ENCODE data around the gene TIGD2.

TIGD2 gene

GRCh38 chr4:89110541-89110985 lies 770 bp upstream of the TIGD2 start:
- Histone ChIP-seq H3K4me1 (ENCODE audit: control insufficient read depth in 2 of 2, insufficient read depth in 1 of 2, low read depth in 1 of 2, low read length in 2 of 2) (peaks cover 6 to 7% of the 10 kb centered on the region in 2 donors), H3K14ac (ENCODE audit: low read length) (peak overlapping the region; percentile 91), H3K79me1 (ENCODE audit: low read depth, low read length) (peaks cover 3% of the 10 kb centered on the region), H3K18ac (ENCODE audit: low read length) (peak overlapping the region; percentile 96), H3K4me2 (ENCODE audit: insufficient read depth, low read length, poor library complexity, severe bottlenecking) (peak overlapping the region; percentile 97), H3K27me3 (ENCODE audit: control insufficient read depth in 3 of 3, insufficient read depth in 3 of 3, low read depth in 1 of 3, low read length in 3 of 3) (peaks cover 0 to 29% (median 18%) of the 10 kb centered on the region in 3 experiments), H4K8ac (ENCODE audit: low read depth, low read length) (no peak overlapping the region), H3K4me3 (ENCODE audit: low read length in 2 of 2) (peak overlapping the region; percentile 71 to 88), H3K23ac (ENCODE audit: low read depth, low read length, poor library complexity) (peak overlapping the region; percentile 86), H4K91ac (ENCODE audit: low read depth, low read length, poor library complexity) (no peak overlapping the region), H3K36me3 (replicated peaks in 1 of 2; ENCODE audit: control insufficient read depth in 2 of 2, insufficient read depth in 2 of 2, low read length in 2 of 2) (peaks cover 2 to 26% of the 10 kb centered on the region in 2 donors), H2AFZ (ENCODE audit: low read length) (peak overlapping the region; percentile 99), H3K9me3 (replicated peaks in 1 of 2; ENCODE audit: control insufficient read depth in 2 of 2, insufficient read depth in 1 of 2, low read depth in 1 of 2, low read length in 2 of 2) (peaks cover 4 to 23% of the 10 kb centered on the region in 2 donors), H3K4ac (ENCODE audit: low read length) (no peak overlapping the region), H3K9ac (ENCODE audit: low read depth, low read length, poor library complexity) (peak overlapping the region; percentile 93), H2BK15ac (ENCODE audit: low read length) (peak overlapping the region; percentile 57), H2AK5ac (ENCODE audit: low read depth, low read length) (no peak overlapping the region), H3K27ac (replicated peaks; ENCODE audit: low read length) (no peak overlapping the region), H2BK5ac (ENCODE audit: low read length) (no peak overlapping the region), H2BK12ac (ENCODE audit: low read length) (no peak overlapping the region), H2BK120ac (ENCODE audit: low read depth, low read length) (peak overlapping the region; percentile 24)
- peak; percentile 9 for DNase-seq (ENCODE audit: low spot score)
- no CpG with 5 or more reads among the region's 30 CpGs for WGBS, 2 donors (ENCODE audit: extremely low coverage in 2 of 2, insufficient read length in 2 of 2, insufficient replicate concordance in 1 of 2)

GRCh38 chr4:89111833-89112563 lies 665 bp downstream of the TIGD2 start:
- peak overlapping the region; percentile 76 for H3K4me2 ChIP-seq (ENCODE audit: insufficient read depth, low read length, poor library complexity, severe bottlenecking)
- peak overlapping the region; percentile 100 for H2AFZ ChIP-seq (ENCODE audit: low read length)
- H2BK5ac ChIP-seq (ENCODE audit: low read length) = peak overlapping the region; percentile 63
- peaks cover 4 to 23% of the 10 kb centered on the region in 2 donors for H3K9me3 ChIP-seq (replicated peaks in 1 of 2; ENCODE audit: control insufficient read depth in 2 of 2, insufficient read depth in 1 of 2, low read depth in 1 of 2, low read length in 2 of 2)
- H3K27me3 ChIP-seq (ENCODE audit: control insufficient read depth in 3 of 3, insufficient read depth in 3 of 3, low read depth in 1 of 3, low read length in 3 of 3) = peaks cover 0 to 29% (median 18%) of the 10 kb centered on the region in 3 experiments
- H3K4me1 ChIP-seq (ENCODE audit: control insufficient read depth in 2 of 2, insufficient read depth in 1 of 2, low read depth in 1 of 2, low read length in 2 of 2) = peaks cover 6 to 7% of the 10 kb centered on the region in 2 donors
- no peak overlapping the region for H4K8ac ChIP-seq (ENCODE audit: low read depth, low read length)
- no peak overlapping the region for H2BK15ac ChIP-seq (ENCODE audit: low read length)
- H3K18ac ChIP-seq (ENCODE audit: low read length) = peak overlapping the region; percentile 100
- DNase-seq (ENCODE audit: low spot score) = no peak
- H3K14ac ChIP-seq (ENCODE audit: low read length) = no peak overlapping the region
- no CpG with 5 or more reads among the region's 15 CpGs for WGBS, 2 donors (ENCODE audit: extremely low coverage in 2 of 2, insufficient read length in 2 of 2, insufficient replicate concordance in 1 of 2)
- no peak overlapping the region for H3K4ac ChIP-seq (ENCODE audit: low read length)
- no peak overlapping the region for H2BK120ac ChIP-seq (ENCODE audit: low read depth, low read length)
- peaks cover 2 to 31% of the 10 kb centered on the region in 2 donors for H3K36me3 ChIP-seq (replicated peaks in 1 of 2; ENCODE audit: control insufficient read depth in 2 of 2, insufficient read depth in 2 of 2, low read length in 2 of 2)
- H2BK12ac ChIP-seq (ENCODE audit: low read length) = no peak overlapping the region
- peaks cover 3% of the 10 kb centered on the region for H3K79me1 ChIP-seq (ENCODE audit: low read depth, low read length)
- no peak overlapping the region for H2AK5ac ChIP-seq (ENCODE audit: low read depth, low read length)
- H3K4me3 ChIP-seq (ENCODE audit: low read length in 2 of 2) = peak overlapping the region; percentile 71 to 98
- no peak overlapping the region for H4K91ac ChIP-seq (ENCODE audit: low read depth, low read length, poor library complexity)
- no peak overlapping the region for H3K27ac ChIP-seq (replicated peaks; ENCODE audit: low read length)
- H3K9ac ChIP-seq (ENCODE audit: low read depth, low read length, poor library complexity) = peak overlapping the region; percentile 85
- H3K23ac ChIP-seq (ENCODE audit: low read depth, low read length, poor library complexity) = peak overlapping the region; percentile 92

GRCh38 chr4:89113415-89113814 lies 2.1 kb downstream of the TIGD2 start:
- Histone ChIP-seq H3K9me3 (replicated peaks in 1 of 2; ENCODE audit: control insufficient read depth in 2 of 2, insufficient read depth in 1 of 2, low read depth in 1 of 2, low read length in 2 of 2) (peaks cover 0 to 18% of the 10 kb centered on the region in 2 donors), H2BK5ac (ENCODE audit: low read length) (no peak overlapping the region), H4K91ac (ENCODE audit: low read depth, low read length, poor library complexity) (no peak overlapping the region), H3K23ac (ENCODE audit: low read depth, low read length, poor library complexity) (no peak overlapping the region), H2BK120ac (ENCODE audit: low read depth, low read length) (no peak overlapping the region), H3K9ac (ENCODE audit: low read depth, low read length, poor library complexity) (no peak overlapping the region), H3K4me2 (ENCODE audit: insufficient read depth, low read length, poor library complexity, severe bottlenecking) (no peak overlapping the region), H2AFZ (ENCODE audit: low read length) (no peak overlapping the region), H3K18ac (ENCODE audit: low read length) (no peak overlapping the region), H2BK12ac (ENCODE audit: low read length) (no peak overlapping the region), H3K14ac (ENCODE audit: low read length) (no peak overlapping the region), H3K4me1 (ENCODE audit: control insufficient read depth in 2 of 2, insufficient read depth in 1 of 2, low read depth in 1 of 2, low read length in 2 of 2) (peaks cover 6 to 7% of the 10 kb centered on the region in 2 donors), H4K8ac (ENCODE audit: low read depth, low read length) (no peak overlapping the region), H2BK15ac (ENCODE audit: low read length) (no peak overlapping the region), H3K27ac (replicated peaks; ENCODE audit: low read length) (no peak overlapping the region), H3K4ac (ENCODE audit: low read length) (no peak overlapping the region), H3K4me3 (ENCODE audit: low read length in 2 of 2) (no peak overlapping the region), H3K36me3 (replicated peaks in 1 of 2; ENCODE audit: control insufficient read depth in 2 of 2, insufficient read depth in 2 of 2, low read length in 2 of 2) (peaks cover 2 to 35% of the 10 kb centered on the region in 2 donors), H3K79me1 (ENCODE audit: low read depth, low read length) (peaks cover 3% of the 10 kb centered on the region), H2AK5ac (ENCODE audit: low read depth, low read length) (no peak overlapping the region), H3K27me3 (ENCODE audit: control insufficient read depth in 3 of 3, insufficient read depth in 3 of 3, low read depth in 1 of 3, low read length in 3 of 3) (peaks cover 0 to 25% (median 18%) of the 10 kb centered on the region in 3 experiments)
- WGBS, 2 donors (ENCODE audit: extremely low coverage in 2 of 2, insufficient read length in 2 of 2, insufficient replicate concordance in 1 of 2) = no CpG with 5 or more reads among the region's 2 CpGs
- DNase-seq (ENCODE audit: low spot score) = no peak

GRCh38 chr4:89114100-89114499 lies 2.8 kb downstream of the TIGD2 start:
- no peak overlapping the region for H3K23ac ChIP-seq (ENCODE audit: low read depth, low read length, poor library complexity)
- peaks cover 0 to 20% (median 16%) of the 10 kb centered on the region in 3 experiments for H3K27me3 ChIP-seq (ENCODE audit: control insufficient read depth in 3 of 3, insufficient read depth in 3 of 3, low read depth in 1 of 3, low read length in 3 of 3)
- no peak overlapping the region for H2BK15ac ChIP-seq (ENCODE audit: low read length)
- WGBS, 2 donors (ENCODE audit: extremely low coverage in 2 of 2, insufficient read length in 2 of 2, insufficient replicate concordance in 1 of 2) = no CpG with 5 or more reads among the region's 3 CpGs
- no peak overlapping the region for H4K8ac ChIP-seq (ENCODE audit: low read depth, low read length)
- H4K91ac ChIP-seq (ENCODE audit: low read depth, low read length, poor library complexity) = no peak overlapping the region
- H2BK5ac ChIP-seq (ENCODE audit: low read length) = no peak overlapping the region
- H3K36me3 ChIP-seq (replicated peaks in 1 of 2; ENCODE audit: control insufficient read depth in 2 of 2, insufficient read depth in 2 of 2, low read length in 2 of 2) = peaks cover 2 to 35% of the 10 kb centered on the region in 2 donors
- H3K4me1 ChIP-seq (ENCODE audit: control insufficient read depth in 2 of 2, insufficient read depth in 1 of 2, low read depth in 1 of 2, low read length in 2 of 2) = peaks cover 6 to 7% of the 10 kb centered on the region in 2 donors
- H3K18ac ChIP-seq (ENCODE audit: low read length) = no peak overlapping the region
- no peak overlapping the region for H3K4me2 ChIP-seq (ENCODE audit: insufficient read depth, low read length, poor library complexity, severe bottlenecking)
- no peak overlapping the region for H2BK120ac ChIP-seq (ENCODE audit: low read depth, low read length)
- H3K4ac ChIP-seq (ENCODE audit: low read length) = no peak overlapping the region
- H2AFZ ChIP-seq (ENCODE audit: low read length) = no peak overlapping the region
- H3K14ac ChIP-seq (ENCODE audit: low read length) = no peak overlapping the region
- H3K4me3 ChIP-seq (ENCODE audit: low read length in 2 of 2) = no peak overlapping the region
- H3K9ac ChIP-seq (ENCODE audit: low read depth, low read length, poor library complexity) = no peak overlapping the region
- no peak for DNase-seq (ENCODE audit: low spot score)
- no peak overlapping the region for H2BK12ac ChIP-seq (ENCODE audit: low read length)
- peaks cover 0 to 16% of the 10 kb centered on the region in 2 donors for H3K9me3 ChIP-seq (replicated peaks in 1 of 2; ENCODE audit: control insufficient read depth in 2 of 2, insufficient read depth in 1 of 2, low read depth in 1 of 2, low read length in 2 of 2)
- peaks cover 3% of the 10 kb centered on the region for H3K79me1 ChIP-seq (ENCODE audit: low read depth, low read length)
- H3K27ac ChIP-seq (replicated peaks; ENCODE audit: low read length) = no peak overlapping the region
- no peak overlapping the region for H2AK5ac ChIP-seq (ENCODE audit: low read depth, low read length)

Measured in neuronal stem cell (in vitro differentiated cells).